ENCODE results near the gene NDOR1.

GRCh38 chr9:137231372-137232039 is 26.0 kb downstream of the NDOR1 start:
- TF ChIP-seq GATA2 (IDR thresholded peaks at IDR 0.05; ENCODE audit: low read depth, low read length) = no peak
- TF ChIP-seq GATA3 (IDR thresholded peaks at IDR 0.05; ENCODE audit: low read depth, low read length) = no peak

Measured in SH-SY5Y (cell line).